SKM-1 treated with dmso at 0.1 percent for 144 hours (cell line): ENCODE measurements around the gene IFNL3.

Source experiments
- DNase-seq: peaks from one replicate; lab custom pipeline; 2025; ENCODE audit not compliant: unreplicated experiment; lab: John Stamatoyannopoulos, UW

The IFNL3 gene

DNA sequence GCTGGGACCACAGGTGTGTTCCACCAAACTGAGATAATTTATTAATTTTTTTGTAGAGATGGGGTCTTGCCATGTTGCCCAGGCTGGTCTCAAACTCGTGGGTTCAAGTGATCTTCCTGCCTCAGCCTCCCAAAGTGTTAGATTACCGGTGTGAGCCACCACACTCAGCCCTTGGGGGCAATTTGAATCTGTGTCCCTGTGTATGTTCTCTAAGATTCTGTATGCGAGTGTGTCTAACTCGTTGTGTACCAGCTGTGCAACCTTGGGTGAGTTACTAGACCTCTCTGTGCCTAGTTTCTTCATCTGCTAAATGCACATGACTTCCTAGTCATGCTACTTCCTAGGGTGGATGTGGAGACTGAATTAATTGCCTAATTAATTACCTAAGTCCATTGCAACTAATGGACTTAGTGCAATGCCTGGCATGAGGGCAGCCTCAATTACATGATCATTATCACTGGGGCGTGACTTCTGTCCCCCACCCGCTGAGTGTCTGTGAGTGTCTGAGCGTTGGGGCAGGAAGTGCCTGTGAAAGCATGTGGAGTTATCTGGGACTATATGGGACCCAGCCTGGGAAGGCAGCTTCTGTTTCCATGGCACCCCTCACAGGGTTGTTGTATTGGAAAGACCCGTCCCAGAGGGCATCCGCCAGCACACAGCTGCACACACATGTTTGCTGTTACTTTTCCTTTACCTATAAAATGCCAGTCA lies 49.8 kb downstream of the IFNL3 start:
- DNase-seq = no peak

DNA sequence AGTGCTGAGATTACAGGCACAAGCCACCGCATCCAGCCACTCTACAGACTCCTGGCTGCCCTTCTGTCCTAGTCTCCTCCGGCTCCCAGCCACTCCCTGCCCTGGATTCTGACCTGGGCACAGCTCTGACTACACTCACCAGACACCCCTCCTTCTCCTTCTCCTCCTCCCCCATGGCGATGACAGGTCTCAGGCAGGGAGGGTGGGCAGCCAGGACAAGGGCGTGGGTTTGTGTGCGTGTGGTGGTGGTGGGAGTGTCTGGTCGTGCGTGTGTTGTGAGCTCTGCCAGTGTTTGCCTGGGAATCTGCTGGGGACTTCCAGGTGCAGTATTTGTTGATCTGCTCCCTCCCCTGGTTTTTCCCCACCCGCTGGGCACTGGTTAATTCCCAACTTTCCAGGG lies 51.0 kb downstream of the IFNL3 start:
- DNase-seq = no peak
